ENCODE measurements around the gene SYNGR1. TPM values are rescaled to one million over a fixed set of nuclear protein-coding genes. Genes with fewer than 3 reads are reported as not detected.

The SYNGR1 gene
- polyA plus RNA-seq, 2 of the 4 experiments (the other 2 are of a cell fraction): 6.7 to 14.5 TPM

DNA sequence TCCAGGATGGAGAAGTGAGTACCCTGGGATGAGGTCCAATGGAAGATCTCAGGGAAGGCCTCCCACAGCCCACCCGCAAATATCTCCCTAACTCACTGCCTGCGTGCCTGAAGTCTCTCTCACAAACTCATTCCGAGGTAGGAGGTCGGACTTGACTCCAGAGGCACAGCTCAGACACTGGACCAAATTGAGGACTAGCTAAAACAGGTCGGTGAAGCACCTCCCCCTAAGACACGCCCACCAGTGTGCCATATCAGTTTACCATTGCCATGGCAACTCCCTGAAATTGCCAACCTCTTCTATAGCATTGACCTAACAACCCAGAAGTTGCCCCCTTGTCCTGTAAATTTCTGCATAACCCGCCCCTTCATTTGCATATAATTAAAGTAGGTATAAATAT is 47.9 kb upstream of the SYNGR1 start:
- no peaks in the 10 kb centered on the region for H3K9me3 ChIP-seq
- no peak for DNase-seq (ENCODE audit: low read depth in 1 of 2, low spot score in 1 of 2)
- POLR2A ChIA-PET: no interaction called here
- no peak overlapping the region for H3K4me3 ChIP-seq
- H3K27ac ChIP-seq: 0 out of 6 replicates have a peak overlapping the region, but pooled peaks of 1 of the 2 experiments have one; percentile 22
- H3K4me2 ChIP-seq: no peak overlapping the region
- 58% methylated on average over 5 of the region's 7 CpGs for WGBS (ENCODE audit: missing lambda C conversion rate)
- H3K4me1 ChIP-seq: peaks cover 37% of the 10 kb centered on the region
- FAIRE-seq: no peak
- CTCF ChIA-PET: interaction anchor here (6.9 kb wide), 1 partner anchor 132 kb away, joined by 72 read pairs; no protein-coding TSS in a partner anchor
- TF ChIP-seq, protein P1, sequence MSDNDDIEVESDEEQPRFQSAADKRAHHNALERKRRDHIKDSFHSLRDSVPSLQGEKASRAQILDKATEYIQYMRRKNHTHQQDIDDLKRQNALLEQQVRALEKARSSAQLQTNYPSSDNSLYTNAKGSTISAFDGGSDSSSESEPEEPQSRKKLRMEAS (IDR thresholded peaks at IDR 0.05): no peak
- TF ChIP-seq ZNF302 (CRISPR knock-in tag; IDR thresholded peaks at IDR 0.05) (no peak), NR3C1 (IDR thresholded peaks at IDR 0.05) (no peak), SMC3 (IDR thresholded peaks at IDR 0.05) (no peak), ESRRA (IDR thresholded peaks at IDR 0.05; ENCODE audit: borderline replicate concordance, low read length) (no peak), FOSB (CRISPR knock-in tag; IDR thresholded peaks at IDR 0.05) (no peak), POLR2A (IDR thresholded peaks at IDR 0.05; ENCODE audit: low read length) (no peak), TP53 (CRISPR knock-in tag; IDR thresholded peaks at IDR 0.05) (no peak), JUN (IDR thresholded peaks at IDR 0.05) (no peak), ZFP36 (IDR thresholded peaks at IDR 0.05; ENCODE audit: borderline replicate concordance, partially characterized antibody) (no peak), FOSL2 (IDR thresholded peaks at IDR 0.05) (no peak), FOSL2 (CRISPR knock-in tag; IDR thresholded peaks at IDR 0.05) (no peak)
- TF ChIP-seq, protein P2, sequence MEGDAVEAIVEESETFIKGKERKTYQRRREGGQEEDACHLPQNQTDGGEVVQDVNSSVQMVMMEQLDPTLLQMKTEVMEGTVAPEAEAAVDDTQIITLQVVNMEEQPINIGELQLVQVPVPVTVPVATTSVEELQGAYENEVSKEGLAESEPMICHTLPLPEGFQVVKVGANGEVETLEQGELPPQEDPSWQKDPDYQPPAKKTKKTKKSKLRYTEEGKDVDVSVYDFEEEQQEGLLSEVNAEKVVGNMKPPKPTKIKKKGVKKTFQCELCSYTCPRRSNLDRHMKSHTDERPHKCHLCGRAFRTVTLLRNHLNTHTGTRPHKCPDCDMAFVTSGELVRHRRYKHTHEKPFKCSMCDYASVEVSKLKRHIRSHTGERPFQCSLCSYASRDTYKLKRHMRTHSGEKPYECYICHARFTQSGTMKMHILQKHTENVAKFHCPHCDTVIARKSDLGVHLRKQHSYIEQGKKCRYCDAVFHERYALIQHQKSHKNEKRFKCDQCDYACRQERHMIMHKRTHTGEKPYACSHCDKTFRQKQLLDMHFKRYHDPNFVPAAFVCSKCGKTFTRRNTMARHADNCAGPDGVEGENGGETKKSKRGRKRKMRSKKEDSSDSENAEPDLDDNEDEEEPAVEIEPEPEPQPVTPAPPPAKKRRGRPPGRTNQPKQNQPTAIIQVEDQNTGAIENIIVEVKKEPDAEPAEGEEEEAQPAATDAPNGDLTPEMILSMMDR (IDR thresholded peaks at IDR 0.05): no peak
- no peak for ATAC-seq

DNA sequence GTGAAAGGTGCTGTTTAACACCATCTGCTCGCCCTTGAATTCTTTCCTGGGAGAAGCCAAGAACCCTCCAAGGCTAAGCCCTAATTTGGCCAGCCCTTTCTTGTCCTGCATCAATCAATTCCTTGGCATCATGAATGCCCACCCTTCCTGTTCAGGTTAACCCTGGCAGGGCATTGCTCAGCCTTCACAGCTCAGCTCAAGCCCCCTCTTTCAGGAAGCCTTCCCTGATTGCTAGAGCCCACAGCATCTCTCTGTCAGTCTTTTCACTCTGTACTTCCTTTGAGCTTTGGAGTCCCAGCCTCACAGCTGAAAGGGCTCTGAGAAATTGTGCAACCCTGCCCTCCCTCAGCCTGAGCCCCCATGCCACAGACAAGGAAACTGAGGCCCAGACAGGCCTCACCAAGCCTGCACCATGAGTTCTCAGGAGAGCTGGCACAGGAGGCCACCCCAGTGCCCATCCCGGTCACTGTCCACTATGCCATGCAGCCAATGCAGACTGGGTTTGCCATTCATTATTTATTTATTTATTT is 47.3 kb upstream of the SYNGR1 start:
- TF ChIP-seq ZC3H11A (IDR thresholded peaks at IDR 0.05): no peak
- peak; percentile 89 for TF ChIP-seq ZFP36 (IDR thresholded peaks at IDR 0.05; ENCODE audit: borderline replicate concordance, partially characterized antibody)
- no peak for TF ChIP-seq FOSB (CRISPR knock-in tag; IDR thresholded peaks at IDR 0.05)
- TF ChIP-seq SMC3 (IDR thresholded peaks at IDR 0.05): no peak
- TF ChIP-seq, protein P3, sequence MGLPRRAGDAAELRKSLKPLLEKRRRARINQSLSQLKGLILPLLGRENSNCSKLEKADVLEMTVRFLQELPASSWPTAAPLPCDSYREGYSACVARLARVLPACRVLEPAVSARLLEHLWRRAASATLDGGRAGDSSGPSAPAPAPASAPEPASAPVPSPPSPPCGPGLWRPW (IDR thresholded peaks at IDR 0.05): no peak
- no peak for TF ChIP-seq NPAS2 (CRISPR knock-in tag; IDR thresholded peaks at IDR 0.05; ENCODE audit: borderline replicate concordance)
- TF ChIP-seq RFX5 (IDR thresholded peaks at IDR 0.05): no peak
- 0 out of 6 replicates have a peak overlapping the region, but pooled peaks of 1 of the 2 experiments have one; percentile 22 for H3K27ac ChIP-seq
- CTCF ChIA-PET: interaction anchor here (1.4 to 6.9 kb wide), 2 partner anchors 13 to 133 kb away, joined by 4 to 72 read pairs; no protein-coding TSS in a partner anchor
- POLR2A ChIA-PET: no interaction called here
- no peak for FAIRE-seq
- no peak overlapping the region for H3K4me2 ChIP-seq
- H3K4me3 ChIP-seq: no peak overlapping the region
- no peaks in the 10 kb centered on the region for H3K9me3 ChIP-seq
- ATAC-seq: no peak
- H3K4me1 ChIP-seq: peaks cover 31% of the 10 kb centered on the region
- WGBS (ENCODE audit: missing lambda C conversion rate): 95% methylated on average over 2 of the region's 2 CpGs
- no peak for DNase-seq (ENCODE audit: low read depth in 1 of 2, low spot score in 1 of 2)

- CTCF ChIA-PET: interaction anchor here (1.2 to 6.9 kb wide), 5 partner anchors 9 to 376 kb away, joined by 3 to 72 read pairs (median 4); no protein-coding TSS in a partner anchor
- FAIRE-seq (no peak), ATAC-seq (no peak), DNase-seq (ENCODE audit: low read depth in 1 of 2, low spot score in 1 of 2) (no peak)
- peaks cover 29% of the 10 kb centered on the region for H3K4me1 ChIP-seq
- no peak overlapping the region for H3K4me2 ChIP-seq
- POLR2A ChIA-PET: no interaction called here
- no peaks in the 10 kb centered on the region for H3K9me3 ChIP-seq
- WGBS (ENCODE audit: missing lambda C conversion rate): 89% methylated on average over 11 of the region's 11 CpGs
- H3K4me3 ChIP-seq: no peak overlapping the region
- H3K27ac ChIP-seq: no peak overlapping the region
- TF ChIP-seq HOXB13 (CRISPR knock-in tag; IDR thresholded peaks at IDR 0.05; ENCODE audit: low read depth) (no peak), RARB (CRISPR knock-in tag; IDR thresholded peaks at IDR 0.05) (no peak), ZNF302 (CRISPR knock-in tag; IDR thresholded peaks at IDR 0.05) (no peak), PBX3 (IDR thresholded peaks at IDR 0.05) (no peak), KDM1A (IDR thresholded peaks at IDR 0.05; ENCODE audit: low read depth) (no peak), CBX8 (IDR thresholded peaks at IDR 0.05) (no peak), HDAC2 (IDR thresholded peaks at IDR 0.05) (no peak), ATOH8 (CRISPR knock-in tag; IDR thresholded peaks at IDR 0.05; ENCODE audit: low read depth) (no peak), EHF (CRISPR knock-in tag; IDR thresholded peaks at IDR 0.05) (no peak), POLR2AphosphoS2 (conservative IDR thresholded peaks at IDR 0.05; ENCODE audit: low read length) (no peak), MYC (IDR thresholded peaks at IDR 0.05; ENCODE audit: borderline replicate concordance, low read length) (no peak)
- TF ChIP-seq, protein P4, sequence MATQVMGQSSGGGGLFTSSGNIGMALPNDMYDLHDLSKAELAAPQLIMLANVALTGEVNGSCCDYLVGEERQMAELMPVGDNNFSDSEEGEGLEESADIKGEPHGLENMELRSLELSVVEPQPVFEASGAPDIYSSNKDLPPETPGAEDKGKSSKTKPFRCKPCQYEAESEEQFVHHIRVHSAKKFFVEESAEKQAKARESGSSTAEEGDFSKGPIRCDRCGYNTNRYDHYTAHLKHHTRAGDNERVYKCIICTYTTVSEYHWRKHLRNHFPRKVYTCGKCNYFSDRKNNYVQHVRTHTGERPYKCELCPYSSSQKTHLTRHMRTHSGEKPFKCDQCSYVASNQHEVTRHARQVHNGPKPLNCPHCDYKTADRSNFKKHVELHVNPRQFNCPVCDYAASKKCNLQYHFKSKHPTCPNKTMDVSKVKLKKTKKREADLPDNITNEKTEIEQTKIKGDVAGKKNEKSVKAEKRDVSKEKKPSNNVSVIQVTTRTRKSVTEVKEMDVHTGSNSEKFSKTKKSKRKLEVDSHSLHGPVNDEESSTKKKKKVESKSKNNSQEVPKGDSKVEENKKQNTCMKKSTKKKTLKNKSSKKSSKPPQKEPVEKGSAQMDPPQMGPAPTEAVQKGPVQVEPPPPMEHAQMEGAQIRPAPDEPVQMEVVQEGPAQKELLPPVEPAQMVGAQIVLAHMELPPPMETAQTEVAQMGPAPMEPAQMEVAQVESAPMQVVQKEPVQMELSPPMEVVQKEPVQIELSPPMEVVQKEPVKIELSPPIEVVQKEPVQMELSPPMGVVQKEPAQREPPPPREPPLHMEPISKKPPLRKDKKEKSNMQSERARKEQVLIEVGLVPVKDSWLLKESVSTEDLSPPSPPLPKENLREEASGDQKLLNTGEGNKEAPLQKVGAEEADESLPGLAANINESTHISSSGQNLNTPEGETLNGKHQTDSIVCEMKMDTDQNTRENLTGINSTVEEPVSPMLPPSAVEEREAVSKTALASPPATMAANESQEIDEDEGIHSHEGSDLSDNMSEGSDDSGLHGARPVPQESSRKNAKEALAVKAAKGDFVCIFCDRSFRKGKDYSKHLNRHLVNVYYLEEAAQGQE (IDR thresholded peaks at IDR 0.05): no peak
- TF ChIP-seq, protein P3 (IDR thresholded peaks at IDR 0.05): no peak
These were observed 46.4 kb upstream of the SYNGR1 start for GRCh38 chr22:39303358-39303757.

All from A549 (cell line).